GM19463 (cell line): ENCODE data around the gene NR1H4.
"Not testable (repeated sequence)": the region's sequence is repeated elsewhere in the genome, so short reads cannot be mapped to it uniquely, and the experiment has no call there.

Experiments
- ATAC-seq: cut with Tn5 transposase; IDR thresholded peaks from one replicate; pipeline ENCODE4 v1.9.1; 2021; ENCODE audit warnings: mild to moderate bottlenecking, moderate library complexity; ENCODE audit not compliant: unreplicated experiment

Gene NR1H4

DNA sequence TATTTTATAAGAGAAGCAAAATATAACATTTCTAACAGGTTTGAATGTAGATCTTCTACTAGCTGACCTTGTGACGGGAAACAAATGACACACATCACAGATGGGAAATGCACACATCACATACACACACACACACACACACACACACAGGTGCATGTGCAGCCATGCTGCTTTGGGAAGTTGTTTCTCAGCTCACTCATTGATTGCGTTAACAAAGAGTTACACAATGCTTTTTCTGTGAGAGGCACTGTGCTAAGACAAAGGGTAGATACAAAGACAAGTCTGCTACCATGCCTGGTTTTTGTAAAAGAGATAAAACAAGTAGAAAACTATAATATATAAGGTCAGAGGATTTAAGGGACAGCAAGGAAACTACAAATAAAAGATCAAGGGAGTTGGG is 1.3 kb upstream of the NR1H4 start:
- ATAC-seq = no peak

- ATAC-seq = no peak
Measured at GRCh38 chr12:100473050-100473715, 483 bp upstream of the NR1H4 start.

- no peak for ATAC-seq
Measured at GRCh38 chr12:100474617-100475016, 951 bp downstream of the NR1H4 start.

DNA sequence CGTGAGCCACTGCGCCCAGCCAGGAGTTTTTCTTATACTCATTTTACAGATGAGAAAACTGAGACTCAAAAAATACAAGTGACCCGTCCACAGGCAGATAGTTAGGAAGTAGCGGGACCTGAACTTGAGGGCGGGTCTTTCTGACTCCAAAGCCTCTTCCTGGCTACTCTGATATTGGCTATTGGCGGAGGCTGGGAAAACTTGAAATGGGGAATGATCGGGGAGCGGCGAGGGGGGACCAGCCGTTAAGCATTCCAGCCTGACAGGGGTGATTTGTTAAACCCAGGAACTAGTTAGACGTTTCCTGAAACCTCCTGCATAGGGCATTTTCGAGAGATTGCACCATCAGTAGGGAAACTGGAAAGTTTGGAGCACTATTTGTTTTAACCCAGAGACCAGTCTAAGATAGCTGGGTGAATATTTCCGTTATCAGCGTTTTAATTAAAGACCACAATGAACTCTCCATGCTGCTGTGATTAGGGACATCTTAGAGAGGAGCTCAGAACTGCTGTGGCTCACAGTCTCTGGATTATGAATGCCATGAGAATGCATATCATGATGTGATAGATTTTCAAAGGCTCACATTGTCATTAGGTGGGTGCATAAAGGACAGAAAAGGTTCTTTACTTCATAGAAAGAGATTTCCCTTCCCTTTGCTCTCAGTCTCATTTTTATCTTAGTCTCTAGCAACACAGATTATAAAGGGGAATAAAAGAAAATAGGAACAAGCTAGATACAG is 2.5 kb downstream of the NR1H4 start:
- ATAC-seq = no peak

DNA sequence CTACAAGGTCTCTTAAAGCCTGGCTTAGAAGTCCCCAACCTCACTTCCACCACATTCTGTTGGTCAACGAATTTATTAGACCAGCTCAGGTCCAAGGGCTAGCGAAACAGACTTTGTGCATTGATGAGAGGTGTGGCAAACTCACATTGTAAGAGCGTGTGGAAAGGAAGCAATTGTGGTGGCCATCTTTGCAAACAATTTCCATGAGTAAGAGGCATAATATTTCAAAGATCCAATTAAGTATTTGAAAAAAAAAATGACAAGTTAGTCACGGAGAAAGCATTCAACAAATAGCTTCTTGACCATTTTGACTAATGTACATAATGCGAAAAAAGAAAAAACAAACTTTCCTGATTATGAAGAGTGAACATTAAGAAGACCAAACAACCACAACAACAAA is 7.4 kb downstream of the NR1H4 start:
- ATAC-seq = no peak

DNA sequence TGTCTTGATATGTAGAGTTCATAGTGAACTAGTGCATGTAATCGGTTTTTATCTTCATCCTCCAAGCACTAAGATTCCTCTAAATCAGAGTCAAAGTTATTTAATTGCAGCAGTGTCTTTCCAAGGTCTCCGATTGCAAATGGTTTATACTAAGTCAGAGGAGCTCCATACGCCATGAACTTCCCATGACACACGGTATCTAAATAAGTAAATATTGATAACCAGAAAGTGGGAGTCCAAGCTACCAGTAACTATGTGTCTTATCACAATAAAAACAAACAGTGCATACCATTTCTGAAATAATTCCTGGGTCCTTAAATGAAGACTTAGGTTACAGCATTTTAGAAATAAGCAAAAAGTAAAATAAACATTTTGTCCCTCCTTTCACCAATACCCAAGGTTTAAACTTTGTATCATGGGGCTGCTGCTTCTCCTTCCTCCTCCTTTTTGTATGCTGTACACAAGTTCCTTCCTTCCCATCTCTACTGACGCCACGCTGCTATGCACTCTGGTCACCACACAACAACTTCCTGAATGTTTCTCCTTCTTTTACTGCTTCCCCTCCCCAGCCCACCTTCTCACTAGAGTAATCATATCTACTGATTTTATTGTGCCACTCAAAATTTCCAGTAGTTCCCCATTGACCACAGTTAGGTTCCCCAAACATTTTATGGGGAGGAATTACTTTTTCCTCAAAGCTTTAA is 10.7 kb downstream of the NR1H4 start:
- ATAC-seq = no peak

GRCh38 chr12:100484891-100485471 is 11.3 kb downstream of the NR1H4 start:
- ATAC-seq = no peak

GRCh38 chr12:100485983-100486382 is 12.3 kb downstream of the NR1H4 start:
- ATAC-seq = no peak

DNA sequence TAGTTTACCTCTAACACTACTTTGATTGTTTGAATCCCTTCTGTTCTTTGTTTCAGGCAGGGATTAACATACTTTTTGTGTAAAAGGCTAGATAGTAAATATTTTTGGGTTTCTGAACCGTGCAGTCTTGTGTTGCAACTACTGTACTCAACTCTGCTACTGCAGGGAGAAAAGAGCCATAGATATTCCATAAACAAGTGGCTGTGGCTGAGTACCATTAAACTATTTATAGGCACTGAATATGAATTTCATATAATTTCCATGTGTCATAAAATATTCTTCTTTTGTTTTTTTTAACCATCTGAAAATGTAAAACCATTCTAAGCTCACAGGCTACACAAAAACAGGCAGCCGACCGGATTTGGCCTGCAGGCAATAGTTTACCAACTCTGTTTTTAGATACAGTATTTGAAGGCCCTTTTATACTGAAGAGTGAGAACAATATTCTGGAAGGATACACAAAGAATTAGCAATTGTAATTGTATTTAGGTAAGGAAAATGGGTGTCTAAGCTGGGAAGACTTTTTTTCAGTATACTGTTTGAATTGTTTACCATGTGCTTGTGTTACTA is 15.7 kb downstream of the NR1H4 start:
- ATAC-seq = no peak

- ATAC-seq = no peak
Measured at GRCh38 chr12:100490056-100490455, 16.4 kb downstream of the NR1H4 start.

DNA sequence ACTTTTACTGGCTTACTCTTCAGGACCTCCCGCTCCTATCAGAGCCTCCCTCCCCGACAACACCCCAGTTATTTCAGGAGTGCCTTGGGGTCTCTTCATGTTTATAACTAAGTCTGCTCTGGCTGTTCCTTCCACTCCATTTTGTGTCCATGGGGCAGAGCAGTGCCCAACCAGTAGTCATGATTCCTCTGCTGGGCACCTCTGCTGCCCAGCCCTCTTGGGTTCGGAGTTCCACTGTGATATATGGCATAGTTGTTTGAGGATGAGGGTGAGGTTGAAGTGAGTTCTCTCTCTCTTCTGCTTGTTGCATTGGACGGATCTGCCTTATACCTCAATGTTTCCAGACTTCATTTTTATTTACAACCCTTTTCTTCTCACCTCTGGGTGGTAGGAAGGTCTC is 17.4 kb downstream of the NR1H4 start:
- ATAC-seq = no peak

GRCh38 chr12:100493396-100494012 is 19.8 kb downstream of the NR1H4 start:
- ATAC-seq = no peak

GRCh38 chr12:100494026-100494425 is 20.4 kb downstream of the NR1H4 start:
- no peak for ATAC-seq

GRCh38 chr12:100494538-100494937 is 20.9 kb downstream of the NR1H4 start:
- ATAC-seq = no peak

DNA sequence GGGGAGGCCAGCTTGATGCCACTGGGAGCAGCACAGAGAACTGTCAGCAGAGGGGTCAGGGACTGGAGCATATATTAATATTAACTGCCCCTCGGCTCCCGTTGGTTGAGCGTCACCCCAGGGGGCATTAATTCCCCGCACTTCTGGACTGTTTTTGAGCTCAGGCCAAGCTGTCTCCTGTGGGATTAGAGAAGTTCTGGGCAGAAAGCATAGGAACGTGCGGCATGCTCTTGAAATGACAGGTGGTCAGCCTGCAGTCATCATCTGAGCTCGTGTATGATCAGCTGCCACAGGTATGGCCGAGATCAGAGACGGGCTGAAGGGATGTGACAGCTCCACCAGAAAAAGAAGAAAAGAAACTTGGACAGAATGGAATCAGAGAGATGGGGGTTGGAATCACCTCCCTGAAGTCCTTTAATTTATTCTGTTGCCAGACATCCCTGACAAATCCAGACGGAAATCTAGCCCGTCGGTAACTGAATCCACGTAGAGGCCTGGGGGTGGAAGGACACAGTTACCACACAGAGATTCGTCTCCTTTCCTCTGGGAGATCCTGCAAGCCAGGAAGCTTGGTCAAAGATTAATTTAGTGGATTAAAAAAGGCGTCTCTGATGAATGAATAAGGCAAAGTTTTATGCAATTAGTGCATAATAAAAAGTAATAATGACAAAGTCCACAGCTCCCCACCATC is 23.6 kb downstream of the NR1H4 start:
- no peak for ATAC-seq

DNA sequence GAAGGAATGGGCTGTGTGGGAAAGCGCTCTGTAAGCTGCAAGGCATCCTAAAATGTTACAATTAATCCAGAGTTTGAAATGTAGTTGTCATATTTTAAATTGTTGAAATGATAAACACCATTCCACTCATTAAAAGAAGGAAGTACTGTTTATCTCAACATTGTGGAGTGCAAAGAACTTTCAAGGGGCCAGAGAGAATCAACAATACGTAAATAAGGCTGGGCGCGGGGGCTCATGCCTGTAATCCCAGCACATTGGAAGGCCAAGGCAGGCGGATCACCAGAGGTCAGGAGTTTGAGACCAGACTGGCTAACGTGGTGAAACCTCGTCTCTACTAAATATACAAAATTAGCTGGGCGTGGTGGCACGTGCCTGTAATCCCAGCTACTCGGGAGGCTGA is 24.5 kb downstream of the NR1H4 start:
- no peak for ATAC-seq

DNA sequence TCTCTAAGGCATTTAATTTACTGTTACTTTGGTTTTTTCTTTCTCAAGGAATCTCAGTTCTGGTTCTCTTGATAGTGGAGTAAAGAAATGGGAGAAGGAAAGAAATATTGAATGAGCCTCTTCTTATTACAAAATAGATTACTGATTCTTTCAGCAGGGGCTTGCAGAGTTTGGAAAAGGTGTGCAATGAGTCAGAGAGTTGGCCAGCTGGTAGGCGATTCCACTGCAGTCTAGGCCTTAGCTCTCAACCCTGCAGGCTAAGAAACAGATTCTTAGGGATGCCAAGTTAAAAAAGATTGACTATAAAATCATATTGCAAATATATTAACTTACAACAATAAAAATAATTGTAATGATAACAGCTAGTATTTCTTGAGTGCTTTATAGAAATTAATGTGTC is 25.8 kb downstream of the NR1H4 start:
- ATAC-seq = no peak

DNA sequence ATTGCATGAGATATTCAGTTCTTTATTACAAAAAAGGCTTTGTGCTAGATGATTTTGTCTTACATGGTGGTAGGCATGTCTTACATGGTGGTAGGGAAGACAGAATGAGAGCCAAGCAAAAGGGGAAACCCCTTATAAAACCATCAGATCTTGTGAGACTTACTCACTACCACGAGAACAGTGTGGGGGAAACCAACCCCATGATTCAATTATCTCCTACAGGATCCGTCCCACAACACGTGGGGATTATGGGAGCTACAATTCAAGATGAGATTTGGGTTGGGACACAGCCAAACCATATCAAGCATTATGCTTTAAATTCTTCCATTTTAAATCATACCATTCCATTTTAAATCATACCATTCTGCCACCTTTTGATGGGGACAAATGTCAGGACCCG is 29.1 kb downstream of the NR1H4 start:
- ATAC-seq = not testable (repeated sequence)

DNA sequence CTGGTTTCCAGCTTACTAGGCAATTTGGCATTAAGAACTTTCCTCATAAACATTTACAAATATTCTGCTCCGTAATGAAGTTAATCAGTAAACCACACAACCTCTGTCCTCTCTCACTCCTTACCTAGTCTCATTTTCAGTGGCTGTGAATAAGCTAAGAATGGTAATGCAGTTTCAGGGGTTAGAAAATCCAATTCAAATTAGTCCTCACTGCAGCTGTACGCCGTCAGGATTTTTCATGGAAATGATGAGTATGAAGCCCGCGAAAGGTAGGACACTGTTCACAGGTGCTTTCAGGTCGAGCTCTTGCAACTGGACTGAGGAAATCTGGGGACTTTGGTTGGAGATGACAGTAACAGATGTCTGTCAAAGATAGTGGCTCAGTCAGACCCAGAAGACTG is 29.6 kb downstream of the NR1H4 start:
- no peak for ATAC-seq

DNA sequence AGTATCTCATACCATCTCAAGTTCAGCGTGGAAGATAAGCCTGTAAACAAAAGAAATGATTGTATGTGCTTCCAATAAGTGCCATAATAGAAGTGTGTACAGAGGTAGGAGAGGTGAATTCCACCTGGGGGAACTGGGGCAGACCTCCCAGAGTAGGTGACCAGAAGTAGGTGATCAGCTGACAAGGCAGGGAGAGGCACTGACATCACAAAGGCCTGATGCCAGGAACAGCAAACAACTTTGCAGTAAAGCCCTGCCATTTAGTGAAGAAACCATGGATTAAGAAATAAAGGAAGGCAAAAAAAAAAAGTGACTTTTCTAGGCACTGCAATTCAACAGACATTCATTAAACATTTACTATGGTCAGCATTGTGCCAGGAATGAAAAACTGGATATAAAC is 31.1 kb downstream of the NR1H4 start:
- ATAC-seq = no peak
